Purkinje cell (primary cell): ENCODE results near the gene MID1. TPM values are rescaled to one million over a fixed set of nuclear protein-coding genes. Genes with fewer than 3 reads are reported as not detected.

Experiments used
- polyA plus RNA-seq: library from polyadenylated mRNA; unstranded; fragments of >200 nt; fragmentation: Nextera tagmentation; gene quantifications from 2 replicates; pipeline ENCODE4 v1.2.1, GENCODE V29; 2014

Gene MID1
- 33.6 and 45.1 TPM in 2 replicates for polyA plus RNA-seq

GRCh38 chrX:10620121-10620699 is at the start of gene MID1:
Gene MID1, minus strand, starts transcription at chrX:10620585. Its CDS starts 53,038 bp downstream, at chrX:10567547.

